Measurements from ENCODE around the gene ALDH16A1. TPM values are rescaled to one million over a fixed set of nuclear protein-coding genes. Genes with fewer than 3 reads are reported as not detected.

Gene ALDH16A1
- total RNA-seq, 1 donor from 2014 or later: 61.4 TPM

DNA sequence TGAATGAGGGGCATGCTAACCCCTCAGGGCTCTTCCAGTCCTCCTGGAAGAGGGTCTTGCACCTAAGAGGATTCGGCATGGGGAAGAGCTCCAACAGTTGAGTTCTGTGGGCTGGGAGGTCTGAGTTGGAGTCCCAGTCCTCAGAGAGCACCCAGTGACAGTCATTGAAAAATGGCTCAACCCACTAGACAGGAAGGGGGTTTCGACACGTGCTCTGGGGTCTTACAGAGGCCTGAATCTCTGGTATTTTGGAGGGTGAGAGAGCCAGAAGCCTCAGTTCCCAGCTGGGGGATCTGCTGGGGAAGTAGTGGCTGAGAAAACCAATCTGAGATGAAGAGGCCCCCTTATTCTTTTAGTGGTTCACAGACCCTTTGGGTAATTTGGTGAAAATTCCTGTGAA is 38.8 kb upstream of the ALDH16A1 start:
- H3K36me3 Mint-ChIP-seq (ENCODE audit: low read depth): no peaks in the 10 kb centered on the region
- no peak for DNase-seq
- no peaks in the 10 kb centered on the region for H3K9me3 Mint-ChIP-seq
- ChIA-PET CTCF (interaction anchor here (1.2 kb wide), 1 partner anchor 15 kb away, joined by 3 read pairs; no protein-coding TSS in a partner anchor), POLR2A (interaction anchor here (1.2 to 1.5 kb wide), 2 partner anchors 74 to 421 kb away, joined by 4 to 8 read pairs; partner anchors contain the start of genes GYS1 and RUVBL2)
- no peak for TF ChIP-seq CTCF (IDR thresholded peaks at IDR 0.05)
- H3K27ac Mint-ChIP-seq: no peak overlapping the region
- no peak for ATAC-seq (ENCODE audit: low read depth)
- H3K4me3 Mint-ChIP-seq: no peak overlapping the region
- peaks cover 16% of the 10 kb centered on the region for H3K27me3 Mint-ChIP-seq
- intact Hi-C loops (cut with micrococcal nuclease): no loop called here
- H3K4me1 Mint-ChIP-seq: peaks cover 42% of the 10 kb centered on the region

- H3K27ac Mint-ChIP-seq: no peak overlapping the region
- CTCF ChIA-PET: interaction anchor here (1.9 kb wide), 1 partner anchor 24 kb away, joined by 5 read pairs; no protein-coding TSS in a partner anchor
- ATAC-seq (ENCODE audit: low read depth) (peak; percentile 79), DNase-seq (no peak)
- no peak overlapping the region for H3K4me3 Mint-ChIP-seq
- no peaks in the 10 kb centered on the region for H3K36me3 Mint-ChIP-seq (ENCODE audit: low read depth)
- POLR2A ChIA-PET: interaction anchor here (0.6 to 1.5 kb wide), 2 partner anchors 16 to 422 kb away, joined by 3 to 4 read pairs; partner anchors contain the start of genes GYS1 and RUVBL2
- peaks cover 26% of the 10 kb centered on the region for H3K27me3 Mint-ChIP-seq
- intact Hi-C loops (cut with micrococcal nuclease): no loop called here
- H3K9me3 Mint-ChIP-seq: no peaks in the 10 kb centered on the region
- H3K4me1 Mint-ChIP-seq: peaks cover 37% of the 10 kb centered on the region
- no peak for TF ChIP-seq CTCF (IDR thresholded peaks at IDR 0.05)
Observed at GRCh38 chr19:49415102-49415809, 37.8 kb upstream of the ALDH16A1 start.

- Mint-ChIP-seq H3K27me3 (peaks cover 32% of the 10 kb centered on the region), H3K4me3 (no peak overlapping the region), H3K27ac (no peak overlapping the region), H3K36me3 (ENCODE audit: low read depth) (no peaks in the 10 kb centered on the region), H3K4me1 (peaks cover 38% of the 10 kb centered on the region), H3K9me3 (no peaks in the 10 kb centered on the region)
- DNase-seq (no peak), ATAC-seq (ENCODE audit: low read depth) (no peak)
- POLR2A ChIA-PET: interaction anchor here (0.6 to 1.5 kb wide), 2 partner anchors 16 to 422 kb away, joined by 3 to 4 read pairs; partner anchors contain the start of genes GYS1 and RUVBL2
- TF ChIP-seq CTCF (IDR thresholded peaks at IDR 0.05): no peak
- intact Hi-C loops (cut with micrococcal nuclease): no loop called here
- CTCF ChIA-PET: interaction anchor here (1.9 kb wide), 1 partner anchor 24 kb away, joined by 5 read pairs; no protein-coding TSS in a partner anchor
Observed at GRCh38 chr19:49415810-49416200, 37.2 kb upstream of the ALDH16A1 start.

DNA sequence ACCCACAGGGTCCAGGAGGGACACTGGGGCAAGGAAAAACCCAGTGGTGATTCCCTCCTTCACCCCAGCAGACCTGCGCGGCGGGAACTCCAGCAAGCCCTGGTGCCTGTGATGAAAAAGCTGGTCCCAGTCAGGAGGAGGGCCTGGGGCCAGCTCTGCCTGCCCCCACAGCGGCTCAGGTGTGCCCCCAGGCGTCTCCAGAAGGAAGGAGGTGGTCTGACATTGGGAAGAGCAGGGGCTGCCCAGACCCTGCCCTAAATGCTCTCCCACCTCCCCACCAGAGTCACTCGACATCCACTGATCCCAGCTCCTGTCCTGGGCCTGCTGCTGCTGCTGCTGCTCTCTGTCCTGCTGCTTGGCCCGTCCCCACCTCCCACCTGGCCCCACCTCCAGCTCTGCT is 35.9 kb upstream of the ALDH16A1 start:
- H3K27me3 Mint-ChIP-seq: peaks cover 44% of the 10 kb centered on the region
- no peak for ATAC-seq (ENCODE audit: low read depth)
- CTCF ChIA-PET: interaction anchor here (1.9 kb wide), 1 partner anchor 25 kb away, joined by 5 read pairs; no protein-coding TSS in a partner anchor
- H3K36me3 Mint-ChIP-seq (ENCODE audit: low read depth): no peaks in the 10 kb centered on the region
- no peak for DNase-seq
- no peak for TF ChIP-seq CTCF (IDR thresholded peaks at IDR 0.05)
- peaks cover 38% of the 10 kb centered on the region for H3K4me1 Mint-ChIP-seq
- no peaks in the 10 kb centered on the region for H3K9me3 Mint-ChIP-seq
- H3K4me3 Mint-ChIP-seq: no peak overlapping the region
- H3K27ac Mint-ChIP-seq: no peak overlapping the region
- intact Hi-C loops (cut with micrococcal nuclease): no loop called here
- POLR2A ChIA-PET: interaction anchor here (1.2 kb wide), 1 partner anchor 14 kb away, joined by 5 read pairs; no protein-coding TSS in a partner anchor

DNA sequence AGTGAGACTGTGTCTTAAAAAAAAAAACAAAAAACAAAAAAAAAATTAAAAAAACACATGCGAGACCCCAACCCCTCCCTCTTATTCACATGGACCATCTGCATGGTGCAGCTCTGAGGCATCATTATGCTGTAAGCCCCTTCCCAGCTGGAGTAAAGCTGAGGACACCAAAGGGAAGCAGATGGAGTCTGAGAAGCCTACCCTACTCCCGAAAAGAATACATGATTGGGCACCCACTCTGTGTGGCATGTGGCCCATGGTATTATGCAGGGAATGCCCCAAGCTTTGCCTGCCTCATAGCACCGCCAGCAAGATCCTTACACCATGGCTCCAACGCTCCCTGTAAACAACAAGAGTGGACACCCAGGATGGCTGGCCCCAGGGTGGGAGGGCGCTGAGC is 34.5 kb upstream of the ALDH16A1 start:
- ATAC-seq (ENCODE audit: low read depth) (no peak), DNase-seq (no peak)
- intact Hi-C loops (cut with micrococcal nuclease): no loop called here
- peaks cover 45% of the 10 kb centered on the region for H3K4me1 Mint-ChIP-seq
- TF ChIP-seq CTCF (IDR thresholded peaks at IDR 0.05): no peak
- CTCF ChIA-PET: no interaction called here
- no peaks in the 10 kb centered on the region for H3K9me3 Mint-ChIP-seq
- no peak overlapping the region for H3K27ac Mint-ChIP-seq
- H3K4me3 Mint-ChIP-seq: no peak overlapping the region
- H3K27me3 Mint-ChIP-seq: peaks cover 51% of the 10 kb centered on the region
- H3K36me3 Mint-ChIP-seq (ENCODE audit: low read depth): no peaks in the 10 kb centered on the region
- POLR2A ChIA-PET: interaction anchor here (0.9 kb wide), 1 partner anchor 8 kb away, joined by 3 read pairs; no protein-coding TSS in a partner anchor
